ENCODE measurements around the gene ZNF20.

ZNF20 gene

GRCh38 chr19:12139885-12140544 lies at the start of gene ZNF20:
Gene ZNF20 (minus strand): TSS chr19:12140350. CDS start chr19:12140182, 168 bp downstream.
- peak; percentile 91 for DNase-seq

DNA sequence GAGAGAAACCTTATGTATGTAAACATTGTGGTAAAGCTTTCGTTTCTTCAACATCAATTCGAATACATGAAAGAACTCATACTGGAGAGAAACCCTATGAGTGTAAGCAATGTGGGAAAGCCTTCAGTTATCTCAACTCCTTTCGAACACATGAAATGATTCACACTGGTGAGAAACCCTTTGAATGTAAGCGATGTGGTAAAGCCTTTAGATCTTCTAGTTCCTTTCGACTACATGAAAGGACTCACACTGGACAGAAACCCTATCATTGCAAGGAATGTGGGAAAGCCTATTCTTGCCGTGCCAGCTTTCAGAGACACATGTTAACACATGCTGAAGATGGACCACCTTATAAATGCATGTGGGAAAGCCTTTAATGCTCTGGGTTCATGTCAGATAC lies 47.5 kb upstream of the ZNF20 start:
- no peak for DNase-seq

- no peak for DNase-seq
Observed at GRCh38 chr19:12180377-12180776, 40.2 kb upstream of the ZNF20 start.

DNA sequence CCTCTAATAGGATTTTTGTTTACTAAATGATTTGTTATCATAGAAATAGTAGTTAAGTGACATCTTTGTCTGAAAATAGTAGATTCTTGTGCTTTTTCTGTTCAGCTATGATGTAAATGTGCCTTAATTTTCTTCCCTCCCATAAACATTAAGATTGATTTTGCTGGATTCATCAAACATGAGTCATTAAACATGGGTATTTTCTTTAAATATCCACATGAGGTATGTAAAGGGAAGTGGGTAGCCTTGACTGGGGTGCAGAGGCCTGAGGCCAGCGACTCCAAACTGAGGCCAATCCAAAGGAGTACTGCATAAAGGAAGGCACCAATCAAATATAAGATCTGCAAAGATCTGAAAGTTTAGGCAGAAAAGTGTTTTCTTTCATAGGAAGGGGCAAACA lies 26.5 kb upstream of the ZNF20 start:
- no peak for DNase-seq

- no peak for DNase-seq
Observed at GRCh38 chr19:12163826-12164225, 23.7 kb upstream of the ZNF20 start.

GRCh38 chr19:12162882-12163806 lies 23.0 kb upstream of the ZNF20 start, which contains the start of gene ZNF136:
Gene ZNF136 (plus strand): TSS chr19:12163096. CDS start chr19:12163204, 108 bp downstream.
- peak; percentile 95 for DNase-seq

GRCh38 chr19:12162513-12162881 lies 22.3 kb upstream of the ZNF20 start:
- DNase-seq = no peak

DNA sequence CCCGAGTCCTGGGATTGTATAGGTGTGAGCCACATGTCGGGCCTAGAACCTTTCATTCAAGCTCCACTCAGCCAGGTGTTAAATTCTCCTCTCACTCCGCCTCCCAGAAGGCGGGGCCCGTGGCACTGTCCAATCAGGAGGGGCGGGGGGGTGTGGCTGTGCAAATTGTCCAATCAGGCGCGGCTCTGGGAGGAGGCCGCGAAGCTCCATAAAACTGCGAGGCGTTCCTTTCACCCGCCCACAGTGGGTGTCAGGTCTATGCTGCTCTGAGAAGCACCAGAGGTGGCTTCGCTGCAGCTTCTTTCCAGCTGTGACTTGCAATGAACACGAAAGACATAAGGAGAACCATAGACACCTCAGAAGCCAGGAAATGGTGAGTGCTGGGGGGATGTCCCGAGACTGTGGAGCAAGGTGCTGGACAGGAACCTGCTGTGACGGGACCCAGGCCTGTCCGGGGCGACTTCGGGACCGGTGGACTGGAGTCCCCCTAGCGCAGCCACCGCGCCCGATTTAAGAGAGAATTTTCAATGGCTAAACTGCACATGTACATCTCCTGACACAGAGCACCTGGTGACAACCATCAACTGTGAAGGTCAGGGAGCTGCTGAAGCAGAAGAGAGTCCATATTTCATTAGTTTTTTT lies 19.7 kb upstream of the ZNF20 start:
- peak; percentile 21 for DNase-seq

DNA sequence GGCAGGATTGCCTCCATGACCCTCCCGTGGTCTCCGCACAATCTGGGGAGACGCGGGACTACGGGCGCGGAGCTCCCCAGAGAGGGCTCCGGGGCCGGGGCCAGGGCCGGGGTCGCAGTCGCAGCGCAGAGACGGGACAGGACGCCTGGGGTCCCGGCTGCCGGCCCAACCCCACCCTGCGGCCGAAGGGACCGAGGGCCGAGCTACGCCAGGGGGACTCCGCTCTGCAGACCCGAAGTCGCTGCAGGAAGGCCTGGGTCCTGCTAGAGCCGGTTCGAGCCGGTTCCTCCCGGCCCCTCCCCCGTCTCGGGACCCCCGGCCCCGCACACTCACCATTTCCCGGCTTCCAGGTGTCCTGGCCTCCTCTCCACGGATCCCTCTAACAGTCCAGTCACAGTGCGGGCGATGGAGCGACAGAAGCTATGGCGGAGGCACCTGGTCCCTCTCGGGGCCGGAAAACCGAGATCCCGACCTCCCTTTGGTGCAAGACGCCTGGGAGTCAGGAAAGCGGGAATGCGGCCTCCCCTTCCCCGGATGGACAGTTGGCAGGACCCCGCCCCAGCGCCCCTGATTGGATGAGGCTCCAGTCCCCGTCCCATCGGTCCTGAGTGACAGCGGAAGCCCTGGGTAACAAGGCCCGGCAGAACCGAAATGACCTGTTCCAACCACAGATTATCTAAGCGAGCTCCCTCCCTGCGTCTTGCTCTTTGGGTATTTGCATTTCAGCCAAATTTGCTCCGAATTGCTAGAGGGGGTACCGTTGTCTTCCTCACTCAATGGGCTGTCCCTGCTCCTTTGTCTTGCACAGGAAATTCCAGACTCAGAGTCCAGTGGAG lies 16.3 kb upstream of the ZNF20 start, which contains the start of gene ZNF625:
Gene ZNF625 (minus strand): TSS at position 512 of the 836 bp plus-strand sequence. CDS start 176 bp downstream, at position 336.
- peak; percentile 18 for DNase-seq

- no peak for DNase-seq
Observed at GRCh38 chr19:12155324-12155860, 15.2 kb upstream of the ZNF20 start.

GRCh38 chr19:12145348-12145747 lies 5.2 kb upstream of the ZNF20 start:
- no peak for DNase-seq

- no peak for DNase-seq
Observed at GRCh38 chr19:12141405-12141736, 1.2 kb upstream of the ZNF20 start.

- DNase-seq = peak; percentile 88
Observed at GRCh38 chr19:12140545-12141404, 625 bp upstream of the ZNF20 start.

GRCh38 chr19:12139269-12139668 lies 881 bp downstream of the ZNF20 start:
- no peak for DNase-seq

DNA sequence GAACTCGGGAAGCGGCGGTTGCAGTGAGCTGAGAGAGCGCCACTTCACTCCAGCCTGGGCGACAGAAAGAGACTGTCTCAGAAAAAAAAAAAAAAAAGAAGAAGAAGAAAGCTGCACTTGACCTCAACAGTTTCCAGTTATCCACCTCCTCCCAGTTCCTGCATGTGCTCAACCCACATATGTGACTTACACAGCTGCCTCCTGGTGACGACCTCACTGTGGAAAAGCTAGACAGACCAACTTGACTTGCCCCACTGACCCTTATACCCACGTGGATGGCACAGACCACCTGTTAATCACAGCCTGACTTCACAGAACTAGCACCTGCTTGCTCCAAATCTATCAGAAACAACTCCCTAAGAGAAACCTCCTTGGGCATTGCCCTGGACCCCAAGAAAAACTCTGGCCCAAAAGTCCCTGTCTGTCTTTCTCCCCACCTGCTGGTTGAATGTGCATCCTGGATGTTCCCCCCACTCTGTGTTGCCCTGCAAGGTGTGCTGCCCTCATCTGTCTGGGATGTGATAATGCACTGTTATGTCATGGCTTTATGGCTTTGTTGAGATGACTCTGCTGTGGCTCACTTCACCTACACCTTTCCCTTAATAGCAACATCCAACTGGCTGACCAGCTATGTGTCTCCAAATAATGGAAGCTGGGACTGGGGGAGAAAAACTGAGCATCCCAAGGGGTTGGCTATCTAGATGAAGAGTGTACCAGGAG lies 2.8 kb downstream of the ZNF20 start:
- peak; percentile 54 for DNase-seq

DNA sequence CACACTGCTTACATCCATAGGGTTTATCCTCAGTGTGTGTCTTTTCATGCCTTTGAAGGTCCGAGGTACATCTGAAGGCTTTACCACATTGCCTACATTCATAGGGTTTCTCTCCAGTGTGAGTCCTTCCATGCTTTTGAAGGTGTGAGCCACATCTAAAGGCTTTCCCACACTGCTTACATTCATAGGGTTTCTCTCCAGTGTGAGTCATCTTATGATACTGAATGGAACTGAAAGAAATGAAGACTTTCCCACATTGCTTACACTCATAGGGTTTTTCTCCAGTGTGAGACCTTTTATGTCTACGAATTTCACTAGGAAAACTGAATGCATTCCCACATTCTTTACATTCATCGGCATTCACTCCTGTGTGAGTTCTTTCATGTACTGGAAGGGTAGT lies 7.1 kb downstream of the ZNF20 start:
- DNase-seq = no peak

DNA sequence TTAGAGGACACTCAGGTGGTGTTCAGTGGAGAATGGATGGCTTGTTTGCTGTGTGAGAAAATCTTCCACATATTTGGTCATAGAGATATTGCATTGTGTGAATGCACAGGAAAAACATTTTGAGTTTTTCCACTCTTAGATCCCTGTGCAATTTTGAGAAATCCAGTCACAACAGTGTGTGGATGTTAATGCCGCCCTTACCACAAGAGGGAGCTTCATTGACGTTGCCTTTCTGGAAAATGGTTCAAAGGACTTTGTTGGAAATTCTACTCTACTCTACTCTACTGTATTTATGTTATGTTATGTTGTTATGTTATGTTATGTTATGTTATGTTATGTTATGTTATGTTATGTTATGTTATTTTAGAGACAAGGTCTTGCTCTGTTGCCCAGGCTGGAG lies 13.4 kb downstream of the ZNF20 start:
- DNase-seq = peak; percentile 30

GRCh38 chr19:12117201-12117970 lies 22.8 kb downstream of the ZNF20 start:
- no peak for DNase-seq

DNA sequence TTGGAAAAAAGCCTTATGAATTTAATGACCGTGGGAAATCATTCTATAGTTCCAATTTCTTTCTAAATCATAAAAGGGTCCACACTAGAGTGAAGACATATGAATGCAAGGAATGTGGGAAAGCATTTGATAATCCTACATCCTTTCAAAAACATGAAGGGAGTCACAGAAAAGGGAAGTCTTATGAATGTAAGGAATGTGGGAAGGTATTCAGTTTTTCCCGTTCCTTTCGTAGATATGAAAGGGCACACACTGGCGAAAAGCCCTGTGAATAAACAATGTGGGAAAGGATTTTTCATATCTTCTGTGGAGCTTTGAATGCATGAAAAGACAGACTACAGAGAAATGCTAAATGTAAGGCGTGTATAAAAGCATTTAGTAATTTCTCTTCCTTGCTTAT lies 27.0 kb downstream of the ZNF20 start:
- DNase-seq = no peak

DNA sequence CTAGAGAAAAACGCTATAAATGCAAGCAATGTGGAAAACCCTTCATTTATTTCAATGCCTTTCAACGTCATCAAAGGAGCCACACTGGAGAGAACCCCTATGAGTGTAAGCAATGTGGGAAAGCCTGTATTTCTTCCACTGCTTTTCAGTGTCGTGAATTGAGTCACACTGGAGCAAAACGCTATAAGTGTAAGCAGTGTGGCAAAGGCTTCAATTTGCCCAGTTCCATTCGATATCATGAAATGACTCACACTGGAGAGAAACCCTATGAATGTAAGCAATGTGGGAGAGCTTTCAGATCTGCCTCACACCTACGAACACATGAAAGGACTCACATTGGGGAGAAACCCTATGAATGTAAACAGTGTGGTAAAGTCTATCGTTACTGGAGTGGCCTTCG lies 27.4 kb downstream of the ZNF20 start:
- no peak for DNase-seq
